ENCODE data around the gene GIMAP8.
"Not testable (repeated sequence)": the region's sequence is repeated elsewhere in the genome, so short reads cannot be mapped to it uniquely, and the experiment has no call there.

- TF ChIP-seq, protein P1, sequence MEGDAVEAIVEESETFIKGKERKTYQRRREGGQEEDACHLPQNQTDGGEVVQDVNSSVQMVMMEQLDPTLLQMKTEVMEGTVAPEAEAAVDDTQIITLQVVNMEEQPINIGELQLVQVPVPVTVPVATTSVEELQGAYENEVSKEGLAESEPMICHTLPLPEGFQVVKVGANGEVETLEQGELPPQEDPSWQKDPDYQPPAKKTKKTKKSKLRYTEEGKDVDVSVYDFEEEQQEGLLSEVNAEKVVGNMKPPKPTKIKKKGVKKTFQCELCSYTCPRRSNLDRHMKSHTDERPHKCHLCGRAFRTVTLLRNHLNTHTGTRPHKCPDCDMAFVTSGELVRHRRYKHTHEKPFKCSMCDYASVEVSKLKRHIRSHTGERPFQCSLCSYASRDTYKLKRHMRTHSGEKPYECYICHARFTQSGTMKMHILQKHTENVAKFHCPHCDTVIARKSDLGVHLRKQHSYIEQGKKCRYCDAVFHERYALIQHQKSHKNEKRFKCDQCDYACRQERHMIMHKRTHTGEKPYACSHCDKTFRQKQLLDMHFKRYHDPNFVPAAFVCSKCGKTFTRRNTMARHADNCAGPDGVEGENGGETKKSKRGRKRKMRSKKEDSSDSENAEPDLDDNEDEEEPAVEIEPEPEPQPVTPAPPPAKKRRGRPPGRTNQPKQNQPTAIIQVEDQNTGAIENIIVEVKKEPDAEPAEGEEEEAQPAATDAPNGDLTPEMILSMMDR (IDR thresholded peaks at IDR 0.05): not testable (repeated sequence)
- not testable (repeated sequence) for TF ChIP-seq POLR2A (IDR thresholded peaks at IDR 0.05)
These were observed 6.6 kb downstream of the GIMAP8 start for GRCh38 chr7:150457064-150457463.
